HG03280 (cell line): ENCODE data around the gene MCRIP2.
"Not testable (repeated sequence)": the region's sequence is repeated elsewhere in the genome, so short reads cannot be mapped to it uniquely, and the experiment has no call there.

ENCODE experiments used
- ATAC-seq: cut with Tn5 transposase; IDR thresholded peaks from one replicate; pipeline ENCODE4 v1.9.1; 2021; ENCODE audit warnings: mild to moderate bottlenecking, moderate library complexity; ENCODE audit not compliant: unreplicated experiment

The MCRIP2 gene

GRCh38 chr16:679814-680624, 38.4 kb downstream of the MCRIP2 start, which contains the start of gene STUB1:
TSS of gene STUB1 (plus strand) at chr16:680410. CDS start at chr16:680526, 116 bp downstream.
- peak; percentile 35 for ATAC-seq

GRCh38 chr16:680625-680945, 39.0 kb downstream of the MCRIP2 start:
- ATAC-seq: no peak

- no peak for ATAC-seq
Measured at GRCh38 chr16:680967-681745, 39.5 kb downstream of the MCRIP2 start.

- ATAC-seq: no peak
Measured at GRCh38 chr16:681746-682427, 40.3 kb downstream of the MCRIP2 start.

- no peak for ATAC-seq
Measured at GRCh38 chr16:682493-683395, 41.1 kb downstream of the MCRIP2 start.

GRCh38 chr16:683396-684070, 41.9 kb downstream of the MCRIP2 start:
- peak; percentile 1 for ATAC-seq

GRCh38 chr16:684071-684794, 42.6 kb downstream of the MCRIP2 start, which contains the start of gene JMJD8:
TSS of gene JMJD8 (minus strand) at chr16:684334. CDS start at chr16:684319, 15 bp downstream.
- ATAC-seq: peak; percentile 65

GRCh38 chr16:684961-685696, 43.5 kb downstream of the MCRIP2 start:
- no peak for ATAC-seq

GRCh38 chr16:685967-686366, 44.3 kb downstream of the MCRIP2 start:
- ATAC-seq: no peak

GRCh38 chr16:686459-687260, 45.0 kb downstream of the MCRIP2 start:
- ATAC-seq: no peak

GRCh38 chr16:687499-687898, 45.9 kb downstream of the MCRIP2 start:
- ATAC-seq: no peak

GRCh38 chr16:689175-689897, 47.7 kb downstream of the MCRIP2 start:
- no peak for ATAC-seq

GRCh38 chr16:691242-691641, 49.6 kb downstream of the MCRIP2 start:
- ATAC-seq: not testable (repeated sequence)

GRCh38 chr16:692356-693108, 50.9 kb downstream of the MCRIP2 start:
- no peak for ATAC-seq

- no peak for ATAC-seq
Measured at GRCh38 chr16:693364-693763, 51.7 kb downstream of the MCRIP2 start.

- no peak for ATAC-seq
Measured at GRCh38 chr16:693766-694165, 52.1 kb downstream of the MCRIP2 start.
